ENCODE data around the gene GRK7.

The GRK7 gene

GRCh38 chr3:141725036-141725435 lies 38.2 kb upstream of the GRK7 start:
- DNase-seq (ENCODE audit: extremely low read depth, low read depth), result no peak
- TF ChIP-seq CTCF (IDR thresholded peaks at IDR 0.05; ENCODE audit: low read depth, low read length, missing control alignments), result no peak
- H3K4me3 ChIP-seq (replicated peaks; ENCODE audit: low read depth, low read length), result no peak overlapping the region

DNA sequence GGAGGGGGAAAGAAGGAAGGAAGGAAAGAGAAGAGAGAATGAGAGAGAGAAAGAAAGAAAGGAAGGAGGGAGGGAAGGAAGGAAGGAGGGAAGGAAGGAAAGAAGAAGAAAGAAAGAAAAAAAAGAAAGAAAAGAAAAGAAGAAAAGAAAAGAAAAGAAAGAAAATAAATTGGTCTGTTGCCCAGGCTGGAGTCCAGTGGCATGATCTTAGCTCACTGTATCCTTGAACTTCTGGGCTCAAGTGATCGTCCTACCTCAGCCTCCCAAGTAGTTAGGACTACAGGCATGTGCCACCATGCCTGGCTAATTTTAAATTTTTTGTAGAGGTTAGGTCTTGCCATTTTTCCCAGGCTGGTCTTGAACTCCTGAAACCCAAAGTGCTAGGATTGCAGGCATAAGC lies 36.7 kb upstream of the GRK7 start:
- no peak overlapping the region for H3K4me3 ChIP-seq (replicated peaks; ENCODE audit: low read depth, low read length)
- no peak for DNase-seq (ENCODE audit: extremely low read depth, low read depth)
- no peak for TF ChIP-seq CTCF (IDR thresholded peaks at IDR 0.05; ENCODE audit: low read depth, low read length, missing control alignments)

DNA sequence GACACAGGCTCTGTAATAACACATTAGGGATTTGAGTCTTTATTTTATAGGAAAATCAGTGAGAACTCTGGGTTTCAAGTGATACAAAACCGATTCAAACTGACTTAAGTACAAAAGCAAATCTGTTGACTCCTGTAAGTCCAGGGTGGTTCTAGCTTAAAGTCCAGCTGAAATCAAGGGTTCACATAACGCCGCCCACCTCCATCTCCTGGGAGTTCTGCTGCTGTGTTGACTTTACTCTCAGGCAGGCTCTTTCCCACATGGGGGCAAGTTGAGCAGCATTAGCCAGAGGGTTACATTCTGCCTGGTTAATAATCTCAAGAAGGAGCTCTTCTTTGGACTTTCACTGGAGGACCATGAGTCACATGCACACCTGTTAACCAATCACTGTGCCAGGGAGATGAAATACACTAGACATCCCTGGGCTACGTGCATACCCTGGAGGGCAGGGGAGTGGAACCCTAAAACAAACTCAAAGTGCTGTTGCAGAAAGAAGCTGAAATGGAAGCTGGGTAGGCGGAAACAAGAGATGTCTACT lies 34.8 kb upstream of the GRK7 start:
- no peak for TF ChIP-seq CTCF (IDR thresholded peaks at IDR 0.05; ENCODE audit: low read depth, low read length, missing control alignments)
- no peak for DNase-seq (ENCODE audit: extremely low read depth, low read depth)
- H3K4me3 ChIP-seq (replicated peaks; ENCODE audit: low read depth, low read length), result no peak overlapping the region

DNA sequence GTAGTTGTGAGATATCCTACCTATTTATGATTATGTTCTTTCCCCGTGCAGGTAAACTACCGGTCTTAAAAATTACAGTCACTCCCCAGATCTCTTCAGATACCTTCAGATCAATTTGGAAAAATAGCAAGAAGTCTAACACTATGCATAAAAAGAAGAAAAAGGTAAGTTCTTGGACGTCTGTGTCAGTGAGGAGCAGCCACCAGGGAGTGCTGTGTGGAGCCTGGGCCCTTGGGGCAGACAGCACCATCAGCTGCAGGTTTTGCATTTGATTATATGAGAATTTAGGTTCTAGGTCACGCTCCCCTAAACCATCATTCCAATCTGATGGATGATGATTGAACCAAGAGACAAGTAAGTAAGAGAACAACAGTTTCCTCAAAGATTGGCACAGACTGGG lies 34.0 kb upstream of the GRK7 start:
- DNase-seq (ENCODE audit: extremely low read depth, low read depth), result no peak
- no peak overlapping the region for H3K4me3 ChIP-seq (replicated peaks; ENCODE audit: low read depth, low read length)
- peak; percentile 8 for TF ChIP-seq CTCF (IDR thresholded peaks at IDR 0.05; ENCODE audit: low read depth, low read length, missing control alignments)

GRCh38 chr3:141735176-141735575 lies 28.0 kb upstream of the GRK7 start:
- no peak overlapping the region for H3K4me3 ChIP-seq (replicated peaks; ENCODE audit: low read depth, low read length)
- DNase-seq (ENCODE audit: extremely low read depth, low read depth), result no peak
- TF ChIP-seq CTCF (IDR thresholded peaks at IDR 0.05; ENCODE audit: low read depth, low read length, missing control alignments), result no peak

GRCh38 chr3:141735770-141736465 lies 27.3 kb upstream of the GRK7 start:
- no peak overlapping the region for H3K4me3 ChIP-seq (replicated peaks; ENCODE audit: low read depth, low read length)
- DNase-seq (ENCODE audit: extremely low read depth, low read depth), result no peak
- no peak for TF ChIP-seq CTCF (IDR thresholded peaks at IDR 0.05; ENCODE audit: low read depth, low read length, missing control alignments)

DNA sequence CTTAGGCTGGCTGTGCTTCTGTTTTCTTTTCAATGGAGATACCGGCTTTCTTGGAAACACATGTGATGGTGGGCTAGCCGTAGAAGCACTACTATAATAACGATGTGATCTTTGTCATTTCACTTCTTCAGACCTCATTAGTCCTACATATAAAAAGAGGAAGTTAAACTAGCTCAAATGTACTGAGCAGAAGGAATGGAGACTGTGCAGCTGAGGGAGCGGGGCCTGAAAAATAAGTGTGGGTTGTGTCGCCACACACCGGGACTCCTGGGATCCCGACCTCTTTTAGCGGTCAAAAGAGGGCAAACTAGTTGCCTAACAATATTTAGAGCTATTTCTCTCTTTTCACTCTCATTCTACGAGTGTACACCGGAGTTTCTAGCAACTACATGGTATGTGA lies 26.1 kb upstream of the GRK7 start:
- no peak for TF ChIP-seq CTCF (IDR thresholded peaks at IDR 0.05; ENCODE audit: low read depth, low read length, missing control alignments)
- H3K4me3 ChIP-seq (replicated peaks; ENCODE audit: low read depth, low read length), result no peak overlapping the region
- no peak for DNase-seq (ENCODE audit: extremely low read depth, low read depth)

Measured in HFF-Myc (cell line).